Osteoblast (primary cell): ENCODE data around the gene ZFPL1. TPM values are rescaled to one million over a fixed set of nuclear protein-coding genes. Genes with fewer than 3 reads are reported as not detected.

Source experiments
- DNase-seq: peaks from one replicate; pipeline ENCODE4 v3.0.0; 2011; ENCODE audit warnings: low spot score, mixed read lengths; ENCODE audit not compliant: insufficient read length; ENCODE audit errors: missing footprints
- H2AFZ ChIP-seq: 2 replicates; pipeline ENCODE4 v1.6.0; 2011; ENCODE audit warnings: mild to moderate bottlenecking, low read length
- H3K27ac ChIP-seq: 2 replicates; pipeline ENCODE4 v1.5.1; 2011; ENCODE audit warnings: mild to moderate bottlenecking, low read depth, low read length, moderate library complexity
- H3K27me3 ChIP-seq: 2 replicates; pipeline ENCODE4 v1.6.0; 2012; ENCODE audit warnings: mild to moderate bottlenecking, control low read depth, inconsistent platforms, low read length, moderate library complexity; ENCODE audit not compliant: insufficient read depth
- H3K36me3 ChIP-seq: 2 replicates; pipeline ENCODE4 v1.5.1; 2011; ENCODE audit warnings: mild to moderate bottlenecking, low read length, control low read depth, moderate library complexity; ENCODE audit not compliant: insufficient read depth
- H3K4me1 ChIP-seq: 2 replicates; pipeline ENCODE4 v1.5.1; 2011; ENCODE audit warnings: mild to moderate bottlenecking, low read length, control low read depth, moderate library complexity; ENCODE audit not compliant: insufficient read depth
- H3K4me2 ChIP-seq: 2 replicates; pipeline ENCODE4 v1.6.0; 2011; ENCODE audit warnings: mild to moderate bottlenecking, low read length; ENCODE audit not compliant: insufficient read depth
- H3K4me3 ChIP-seq: fragments of 200-600 bp; sonication (generic); 3 replicates; pipeline ENCODE4 v1.5.1; 2012; ENCODE audit warnings: mild to moderate bottlenecking, low read length, inconsistent platforms; ENCODE audit not compliant: insufficient read depth
- H3K79me2 ChIP-seq: 2 replicates; pipeline ENCODE4 v1.6.0; 2012; ENCODE audit warnings: mild to moderate bottlenecking, low read length, control low read depth, inconsistent platforms; ENCODE audit not compliant: insufficient read depth
- H3K9me3 ChIP-seq: 2 replicates; pipeline ENCODE4 v1.5.1; 2011; ENCODE audit warnings: low read depth, low read length, control low read depth
- H4K20me1 ChIP-seq: 2 replicates; pipeline ENCODE4 v1.6.0; 2012; ENCODE audit warnings: mild to moderate bottlenecking, low read length, control low read depth; ENCODE audit not compliant: insufficient read depth
- CTCF ChIP-seq: IDR thresholded peaks from 2 replicates; pipeline ENCODE4 v1.5.1; 2011; ENCODE audit warnings: mild to moderate bottlenecking, low read depth, low read length, moderate library complexity; ENCODE audit errors: extremely low read depth
- total RNA-seq: library from RNA; depleted of rRNA; stranded (reverse); fragments of >200 nt; gene quantifications from 2 replicates; pipeline ENCODE4 v1.2.3, GENCODE V29; 2012

The ZFPL1 gene
- total RNA-seq, 1 donor = 39.4 TPM

GRCh38 chr11:65053827-65054508, 30.1 kb upstream of the ZFPL1 start:
- Histone ChIP-seq H3K27me3 (peaks cover 6% of the 10 kb centered on the region), H3K36me3 (no peaks in the 10 kb centered on the region), H3K4me1 (no peaks in the 10 kb centered on the region), H3K79me2 (no peaks in the 10 kb centered on the region), H2AFZ (no peak overlapping the region), H3K4me2 (no peak overlapping the region), H3K27ac (no peak overlapping the region), H4K20me1 (no peaks in the 10 kb centered on the region), H3K9me3 (no peaks in the 10 kb centered on the region), H3K4me3 (no peak overlapping the region)
- no peak for TF ChIP-seq CTCF
- peak; percentile 14 for DNase-seq

GRCh38 chr11:65055538-65055937, 28.5 kb upstream of the ZFPL1 start:
- Histone ChIP-seq H3K4me2 (no peak overlapping the region), H3K36me3 (no peaks in the 10 kb centered on the region), H3K79me2 (no peaks in the 10 kb centered on the region), H3K9me3 (no peaks in the 10 kb centered on the region), H4K20me1 (no peaks in the 10 kb centered on the region), H2AFZ (no peak overlapping the region), H3K4me3 (no peak overlapping the region), H3K27ac (no peak overlapping the region), H3K27me3 (peaks cover 9% of the 10 kb centered on the region), H3K4me1 (no peaks in the 10 kb centered on the region)
- DNase-seq = peak; percentile 25
- no peak for TF ChIP-seq CTCF

- no peaks in the 10 kb centered on the region for H3K36me3 ChIP-seq
- H3K4me1 ChIP-seq = no peaks in the 10 kb centered on the region
- H3K79me2 ChIP-seq = no peaks in the 10 kb centered on the region
- H2AFZ ChIP-seq = no peak overlapping the region
- no peak for TF ChIP-seq CTCF
- peaks cover 9% of the 10 kb centered on the region for H3K27me3 ChIP-seq
- DNase-seq = peak; percentile 13
- no peak overlapping the region for H3K27ac ChIP-seq
- H3K4me3 ChIP-seq = no peak overlapping the region
- H4K20me1 ChIP-seq = no peaks in the 10 kb centered on the region
- H3K4me2 ChIP-seq = no peak overlapping the region
- H3K9me3 ChIP-seq = no peaks in the 10 kb centered on the region
Observed at GRCh38 chr11:65056999-65057398, 27.0 kb upstream of the ZFPL1 start.

GRCh38 chr11:65057526-65057925, 26.5 kb upstream of the ZFPL1 start:
- peak; percentile 17 for DNase-seq
- H3K9me3 ChIP-seq = no peaks in the 10 kb centered on the region
- TF ChIP-seq CTCF = no peak
- H2AFZ ChIP-seq = no peak overlapping the region
- no peaks in the 10 kb centered on the region for H3K4me1 ChIP-seq
- no peaks in the 10 kb centered on the region for H3K36me3 ChIP-seq
- H3K27me3 ChIP-seq = peaks cover 9% of the 10 kb centered on the region
- H3K27ac ChIP-seq = no peak overlapping the region
- H3K4me3 ChIP-seq = no peak overlapping the region
- no peaks in the 10 kb centered on the region for H3K79me2 ChIP-seq
- no peaks in the 10 kb centered on the region for H4K20me1 ChIP-seq
- no peak overlapping the region for H3K4me2 ChIP-seq
